ENCODE results near the gene ATXN7. TPM values are rescaled to one million over a fixed set of nuclear protein-coding genes. Genes with fewer than 3 reads are reported as not detected.

ATXN7 gene
- total and polyA plus RNA-seq, 2 donors from 2014 or later, result 1.4 to 36.4 TPM

DNA sequence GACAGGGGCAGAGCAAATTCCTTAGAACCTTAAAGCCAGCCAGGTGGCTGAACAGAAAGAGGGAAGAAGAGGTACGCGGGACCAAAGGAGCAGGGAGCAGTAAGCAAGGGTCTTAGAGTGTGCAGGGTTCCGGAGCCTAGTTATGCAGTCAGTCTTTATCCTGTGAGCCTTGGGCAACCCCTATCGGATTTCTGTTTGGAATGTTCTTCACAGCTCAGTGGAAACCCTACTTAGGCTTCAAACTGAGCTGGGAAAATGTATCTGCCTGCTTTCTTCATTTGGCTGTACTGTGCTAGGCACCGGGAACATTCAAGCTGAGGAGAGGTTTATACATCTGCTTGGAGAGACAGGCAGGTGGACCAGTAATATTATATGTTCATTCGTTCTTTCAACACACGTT lies 122.5 kb downstream of the ATXN7 start:
- peak in 3 of 5 donors; percentile 60 to 86 (median 84) for DNase-seq
- FAIRE-seq, result no peak
- intact Hi-C loops (cut with DNase I), result no loop called here
- H3K27ac ChIP-seq (ENCODE audit: low read depth in 2 of 2, low read length in 2 of 2), result no peak overlapping the region
- no peak for TF ChIP-seq CTCF (IDR thresholded peaks at IDR 0.05; ENCODE audit: borderline replicate concordance, extremely low read depth, insufficient read depth)
- H3K9me3 ChIP-seq (ENCODE audit: control insufficient read depth in 2 of 3, insufficient read depth in 1 of 3, low read length in 3 of 3), result no peaks in the 10 kb centered on the region
- H3K9ac ChIP-seq (ENCODE audit: low read length in 3 of 3), result no peak overlapping the region
- no peaks in the 10 kb centered on the region for H3K27me3 ChIP-seq (ENCODE audit: control insufficient read depth, insufficient read depth, low read length)
- H3K4me3 ChIP-seq (ENCODE audit: low read length in 3 of 3), result no peak overlapping the region
- peaks cover 9 to 47% (median 33%) of the 10 kb centered on the region in 3 donors for H3K36me3 ChIP-seq (ENCODE audit: control insufficient read depth in 2 of 3, insufficient read depth in 3 of 3, low read length in 3 of 3)
- H3K4me1 ChIP-seq (ENCODE audit: control insufficient read depth in 2 of 3, insufficient read depth in 2 of 3, low read depth in 1 of 3, low read length in 3 of 3), result no peaks in the 10 kb centered on the region

DNA sequence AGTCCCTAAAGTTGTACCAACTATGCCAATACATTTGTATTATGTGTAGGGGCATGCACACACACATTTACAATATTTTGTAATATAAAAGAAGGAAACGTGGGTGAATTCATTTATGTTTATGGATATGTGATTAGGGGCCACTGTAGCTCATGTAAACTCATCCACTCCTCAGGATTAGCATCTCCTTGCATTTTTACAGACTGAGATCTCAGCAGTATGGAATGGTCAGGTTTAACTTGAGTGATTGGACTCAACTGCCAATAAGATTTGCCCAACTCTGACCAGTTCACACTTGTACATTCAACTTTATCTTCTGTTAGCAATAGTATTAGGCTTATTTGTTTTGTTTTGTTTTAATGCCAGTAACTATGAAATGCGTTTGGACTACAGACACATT lies 123.2 kb downstream of the ATXN7 start:
- Histone ChIP-seq H3K27me3 (ENCODE audit: control insufficient read depth, insufficient read depth, low read length) (no peaks in the 10 kb centered on the region), H3K36me3 (ENCODE audit: control insufficient read depth in 2 of 3, insufficient read depth in 3 of 3, low read length in 3 of 3) (peaks cover 9 to 48% (median 33%) of the 10 kb centered on the region in 3 donors), H3K9ac (ENCODE audit: low read length in 3 of 3) (no peak overlapping the region), H3K27ac (ENCODE audit: low read depth in 2 of 2, low read length in 2 of 2) (no peak overlapping the region), H3K9me3 (ENCODE audit: control insufficient read depth in 2 of 3, insufficient read depth in 1 of 3, low read length in 3 of 3) (no peaks in the 10 kb centered on the region), H3K4me3 (ENCODE audit: low read length in 3 of 3) (no peak overlapping the region), H3K4me1 (ENCODE audit: control insufficient read depth in 2 of 3, insufficient read depth in 2 of 3, low read depth in 1 of 3, low read length in 3 of 3) (no peaks in the 10 kb centered on the region)
- no peak for TF ChIP-seq CTCF (IDR thresholded peaks at IDR 0.05; ENCODE audit: borderline replicate concordance, extremely low read depth, insufficient read depth)
- DNase-seq (no peak), FAIRE-seq (no peak)
- intact Hi-C loops (cut with DNase I), result no loop called here

GRCh38 chr3:63988943-63989342 lies 125.3 kb downstream of the ATXN7 start:
- Histone ChIP-seq H3K9me3 (ENCODE audit: control insufficient read depth in 2 of 3, insufficient read depth in 1 of 3, low read length in 3 of 3) (no peaks in the 10 kb centered on the region), H3K27me3 (ENCODE audit: control insufficient read depth, insufficient read depth, low read length) (no peaks in the 10 kb centered on the region), H3K9ac (ENCODE audit: low read length in 3 of 3) (no peak overlapping the region), H3K4me1 (ENCODE audit: control insufficient read depth in 2 of 3, insufficient read depth in 2 of 3, low read depth in 1 of 3, low read length in 3 of 3) (no peaks in the 10 kb centered on the region), H3K27ac (ENCODE audit: low read depth in 2 of 2, low read length in 2 of 2) (no peak overlapping the region), H3K36me3 (ENCODE audit: control insufficient read depth in 2 of 3, insufficient read depth in 3 of 3, low read length in 3 of 3) (peaks cover 14 to 46% (median 34%) of the 10 kb centered on the region in 3 donors), H3K4me3 (ENCODE audit: low read length in 3 of 3) (no peak overlapping the region)
- intact Hi-C loops (cut with DNase I), result no loop called here
- no peak for TF ChIP-seq CTCF (IDR thresholded peaks at IDR 0.05; ENCODE audit: borderline replicate concordance, extremely low read depth, insufficient read depth)
- FAIRE-seq, result no peak
- DNase-seq, result no peak

GRCh38 chr3:63990204-63990603 lies 126.5 kb downstream of the ATXN7 start:
- TF ChIP-seq CTCF (IDR thresholded peaks at IDR 0.05; ENCODE audit: borderline replicate concordance, extremely low read depth, insufficient read depth), result no peak
- no peak for DNase-seq
- H3K4me3 ChIP-seq (ENCODE audit: low read length in 3 of 3), result no peak overlapping the region
- no peaks in the 10 kb centered on the region for H3K4me1 ChIP-seq (ENCODE audit: control insufficient read depth in 2 of 3, insufficient read depth in 2 of 3, low read depth in 1 of 3, low read length in 3 of 3)
- H3K9me3 ChIP-seq (ENCODE audit: control insufficient read depth in 2 of 3, insufficient read depth in 1 of 3, low read length in 3 of 3), result no peaks in the 10 kb centered on the region
- peaks cover 14 to 55% (median 29%) of the 10 kb centered on the region in 3 donors for H3K36me3 ChIP-seq (ENCODE audit: control insufficient read depth in 2 of 3, insufficient read depth in 3 of 3, low read length in 3 of 3)
- intact Hi-C loops (cut with DNase I), result no loop called here
- no peaks in the 10 kb centered on the region for H3K27me3 ChIP-seq (ENCODE audit: control insufficient read depth, insufficient read depth, low read length)
- H3K27ac ChIP-seq (ENCODE audit: low read depth in 2 of 2, low read length in 2 of 2), result no peak overlapping the region
- no peak for FAIRE-seq
- H3K9ac ChIP-seq (ENCODE audit: low read length in 3 of 3), result no peak overlapping the region

Data from kidney (tissue), 14 donors.